Keratinocyte (primary cell): Measurements from ENCODE around the gene URB2.

ENCODE experiments used
- CTCF ChIP-seq, 3 experiments: IDR thresholded peaks in 1 of 3; conservative IDR thresholded peaks in 1 of 3; optimal IDR thresholded peaks in 1 of 3; 2 replicates in 2 of 3; 3 replicates in 1 of 3; pipeline versions ENCODE3 to v1.5.1; 2011; ENCODE audit warnings: low read length in 3 of 3, mild to moderate bottlenecking in 3 of 3, moderate library complexity in 2 of 3, control low read depth in 1 of 3, inconsistent platforms in 1 of 3; ENCODE audit not compliant: insufficient read depth in 2 of 3; ENCODE audit errors: extremely low read depth in 1 of 3
- EZH2 ChIP-seq: IDR thresholded peaks from one replicate; pipeline ENCODE4 v1.6.1; 2012; ENCODE audit warnings: inconsistent platforms, mild to moderate bottlenecking, low read length, moderate library complexity

- TF ChIP-seq EZH2 (no peak), CTCF (optimal IDR thresholded peaks at IDR 0.05 in 1 of 3, IDR thresholded peaks at IDR 0.05 in 1 of 3, conservative IDR thresholded peaks at IDR 0.05 in 1 of 3; ENCODE audit: extremely low read depth in 1 of 3, insufficient read depth in 2 of 3, low read length in 3 of 3) (no peak)
Observed at GRCh38 chr1:229625071-229625914, 754 bp upstream of the URB2 start.
